Measurements from ENCODE around the gene NSD2.
"Not testable (repeated sequence)": the region's sequence is repeated elsewhere in the genome, so short reads cannot be mapped to it uniquely, and the experiment has no call there.

Gene NSD2

DNA sequence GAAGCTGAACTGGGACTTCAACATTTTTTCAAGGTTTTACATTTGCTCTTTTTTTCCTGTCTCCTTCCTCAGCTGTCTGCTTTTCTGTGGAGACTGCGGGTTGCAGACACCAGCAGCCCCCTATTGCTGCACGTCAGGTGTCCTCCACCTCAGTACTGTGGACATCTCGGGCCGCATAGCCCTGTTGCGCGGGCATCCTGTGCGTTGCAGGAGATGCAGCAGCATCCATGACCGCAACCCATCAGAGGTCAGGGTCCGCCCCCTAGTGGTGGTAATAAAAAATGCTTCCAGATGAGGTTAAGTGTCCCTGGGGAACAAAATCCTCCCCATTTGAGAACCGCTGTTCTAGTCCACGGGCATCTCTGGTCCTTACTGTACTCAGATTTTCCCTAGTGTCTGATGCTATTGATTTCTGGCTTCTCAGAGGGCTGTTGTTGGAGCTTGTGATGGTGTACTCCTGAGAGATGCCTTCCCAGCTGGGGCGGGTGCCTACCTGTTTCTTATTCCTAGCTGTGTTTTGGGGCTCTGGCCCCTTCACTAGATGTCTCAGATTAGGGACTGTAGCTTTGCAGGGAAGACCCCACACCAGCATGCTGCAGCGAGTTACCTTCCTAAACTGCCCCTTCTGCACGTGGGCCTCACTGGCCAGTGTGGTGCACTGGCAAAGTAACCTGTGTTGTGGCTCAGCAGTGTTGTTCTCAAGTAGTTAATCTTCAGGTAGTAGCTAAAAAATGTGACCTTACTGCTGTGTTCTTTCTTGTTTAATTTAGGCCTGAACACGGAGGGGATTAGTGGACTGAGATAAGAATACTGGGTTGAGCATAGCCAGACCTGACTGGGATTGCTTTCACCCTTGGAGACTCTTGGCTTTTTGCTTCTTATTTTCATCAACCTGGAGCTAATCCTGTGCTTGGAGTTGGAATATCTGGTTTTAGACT is 28.2 kb downstream of the NSD2 start:
- DNase-seq: peak in 1 of 2 experiments; percentile 44

DNA sequence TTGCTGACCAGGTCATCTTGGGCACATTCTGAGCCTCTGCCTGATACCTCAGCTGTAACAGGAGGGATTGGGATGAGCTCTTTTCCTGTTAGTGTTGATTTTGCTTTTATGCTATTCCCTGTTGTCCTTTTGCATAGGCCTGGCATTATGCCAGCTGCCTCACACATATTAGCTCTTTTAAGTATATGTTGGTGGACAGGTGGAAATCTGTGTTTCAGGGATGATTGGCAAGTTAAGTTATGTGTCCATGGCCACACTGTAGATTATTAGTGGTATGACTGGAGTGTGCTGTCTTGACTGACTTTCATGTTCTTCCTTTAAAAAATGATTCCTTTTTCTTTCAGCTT is 28.9 kb downstream of the NSD2 start:
- no peak for DNase-seq

DNA sequence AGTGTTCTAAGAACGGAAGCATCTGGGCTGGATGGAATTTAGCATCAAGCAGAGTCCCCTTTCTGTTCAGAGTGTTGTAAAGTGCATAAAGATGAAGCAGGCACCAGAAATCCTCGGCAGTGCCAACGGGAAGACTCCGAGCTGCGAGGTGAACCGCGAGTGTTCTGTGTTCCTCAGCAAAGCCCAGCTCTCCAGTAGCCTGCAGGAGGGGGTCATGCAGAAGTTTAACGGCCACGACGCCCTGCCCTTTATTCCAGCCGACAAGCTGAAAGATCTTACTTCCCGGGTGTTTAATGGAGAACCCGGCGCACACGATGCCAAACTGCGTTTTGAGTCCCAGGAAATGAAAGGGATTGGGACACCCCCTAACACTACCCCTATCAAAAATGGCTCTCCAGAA is 29.4 kb downstream of the NSD2 start:
- DNase-seq: no peak

DNA sequence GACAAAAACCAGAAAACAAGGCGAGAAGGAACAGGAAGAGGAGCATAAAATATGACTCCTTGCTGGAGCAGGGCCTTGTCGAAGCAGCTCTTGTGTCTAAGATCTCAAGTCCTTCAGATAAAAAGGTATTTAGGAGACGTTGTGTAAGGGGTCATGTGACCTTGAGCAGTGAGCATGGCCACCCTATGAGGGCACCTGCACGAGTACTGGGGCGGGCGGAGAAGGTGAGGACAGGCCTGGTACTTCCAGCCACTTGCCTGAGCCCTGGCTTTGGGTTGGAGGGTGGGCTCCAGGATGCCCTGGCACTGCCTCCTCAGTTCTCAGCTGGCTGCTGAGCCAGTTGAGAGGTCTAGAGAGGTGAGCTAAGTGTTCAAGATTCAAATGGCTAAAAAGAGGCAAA is 29.9 kb downstream of the NSD2 start:
- DNase-seq: no peak

DNA sequence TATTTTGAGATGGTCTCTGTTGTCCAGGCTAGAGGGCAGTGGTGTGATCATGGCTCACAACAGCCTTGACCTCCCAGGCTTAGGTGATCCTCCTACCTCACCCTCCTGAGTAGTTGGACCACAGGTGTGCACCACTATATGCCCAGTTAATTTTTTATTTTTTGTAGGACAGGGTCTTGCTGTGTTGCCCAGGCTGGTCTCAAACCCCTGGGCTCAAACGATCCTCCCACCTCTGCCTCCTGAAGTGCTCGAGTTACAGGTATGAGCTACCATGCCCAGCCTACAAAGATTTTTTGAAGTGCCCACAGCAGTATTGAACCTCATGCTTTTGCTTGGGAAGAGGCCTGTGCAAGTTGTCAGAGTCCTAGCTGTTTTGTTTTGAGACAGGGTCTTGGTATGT is 31.1 kb downstream of the NSD2 start:
- no peak for DNase-seq

DNA sequence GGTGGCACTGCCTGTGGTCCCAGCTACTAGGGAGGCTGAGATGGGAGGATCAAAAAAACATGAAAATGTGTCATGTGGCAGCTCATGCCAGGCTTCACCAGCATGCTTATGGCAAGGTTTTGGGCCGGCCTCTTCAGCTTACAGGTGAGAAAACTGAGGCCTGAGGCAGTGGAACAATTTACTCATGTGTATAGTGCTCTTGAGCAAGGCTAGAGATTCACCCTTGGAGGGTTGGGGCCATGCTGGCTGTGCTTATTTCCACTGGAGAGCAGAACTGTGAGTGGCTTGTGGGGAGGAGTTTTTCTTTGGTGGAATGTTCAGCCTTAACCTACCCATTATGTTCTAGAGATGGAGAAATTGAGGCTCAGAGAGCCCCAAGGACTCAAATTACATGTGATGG is 31.8 kb downstream of the NSD2 start:
- no peak for DNase-seq

DNA sequence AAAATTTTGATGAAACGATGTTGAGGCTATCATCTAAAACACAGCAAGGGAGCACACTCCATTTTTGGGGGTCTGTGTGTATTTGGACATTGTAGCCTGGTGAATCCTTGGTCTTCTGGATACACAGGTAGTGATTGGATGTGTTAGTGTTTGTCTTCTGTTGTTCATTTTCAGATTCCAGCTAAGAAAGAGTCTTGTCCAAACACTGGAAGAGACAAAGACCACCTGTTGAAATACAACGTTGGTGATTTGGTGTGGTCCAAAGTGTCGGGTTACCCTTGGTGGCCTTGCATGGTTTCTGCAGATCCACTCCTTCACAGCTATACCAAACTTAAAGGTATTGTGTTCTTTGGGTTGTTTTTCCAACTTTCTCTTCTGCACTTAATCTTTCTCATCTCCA is 32.8 kb downstream of the NSD2 start:
- DNase-seq: no peak

DNA sequence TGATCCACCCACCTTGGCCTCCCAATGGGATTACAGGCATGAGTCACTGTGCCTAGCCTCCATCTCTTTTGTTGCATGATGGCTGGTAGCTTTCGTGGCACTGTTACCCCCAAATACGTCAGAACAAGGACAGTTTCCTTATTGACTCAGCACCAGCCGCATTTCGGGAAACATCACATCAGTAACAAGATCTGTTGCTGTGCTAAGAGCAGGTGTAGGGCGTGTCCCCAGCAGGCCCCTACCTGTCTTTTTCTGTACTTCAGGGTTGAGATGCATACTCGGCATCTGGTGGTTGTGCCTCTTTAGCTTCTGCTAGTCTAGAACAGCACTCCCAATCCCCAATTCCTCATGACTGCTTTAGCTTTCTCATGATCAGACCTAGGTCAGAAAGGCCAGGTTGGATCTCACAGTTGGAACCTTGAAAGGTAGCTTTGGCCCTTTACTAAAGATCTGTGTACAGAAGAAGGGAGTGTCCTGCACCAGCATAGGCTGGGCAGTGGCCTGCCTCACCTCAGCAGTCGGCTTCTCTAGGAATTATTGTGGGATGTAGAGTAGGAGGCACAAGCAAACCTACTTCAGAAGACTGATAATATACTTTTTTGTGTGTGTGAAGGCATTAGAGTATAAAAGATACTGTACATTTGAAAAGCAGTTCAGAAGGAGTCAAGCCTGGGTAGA is 36.8 kb downstream of the NSD2 start:
- DNase-seq: no peak

DNA sequence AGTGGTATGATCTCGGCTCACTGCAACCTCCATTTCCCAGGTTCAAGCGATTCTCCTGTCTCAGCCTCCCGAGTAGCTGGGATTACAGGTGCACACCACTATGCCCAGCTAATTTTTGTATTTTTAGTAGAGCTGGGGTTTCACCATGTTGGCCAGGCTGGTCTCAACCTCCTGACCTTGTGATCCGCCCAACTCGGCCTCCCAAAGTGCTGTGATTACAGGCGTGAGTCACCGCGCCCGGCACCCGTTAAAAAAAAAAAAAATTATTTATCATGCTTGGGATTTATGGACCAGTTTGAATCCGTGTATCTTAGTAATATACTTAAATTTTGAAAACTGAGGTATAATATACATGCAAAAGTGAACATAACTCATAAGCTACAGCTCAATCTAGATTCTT is 38.5 kb downstream of the NSD2 start:
- not testable (repeated sequence) for DNase-seq

DNA sequence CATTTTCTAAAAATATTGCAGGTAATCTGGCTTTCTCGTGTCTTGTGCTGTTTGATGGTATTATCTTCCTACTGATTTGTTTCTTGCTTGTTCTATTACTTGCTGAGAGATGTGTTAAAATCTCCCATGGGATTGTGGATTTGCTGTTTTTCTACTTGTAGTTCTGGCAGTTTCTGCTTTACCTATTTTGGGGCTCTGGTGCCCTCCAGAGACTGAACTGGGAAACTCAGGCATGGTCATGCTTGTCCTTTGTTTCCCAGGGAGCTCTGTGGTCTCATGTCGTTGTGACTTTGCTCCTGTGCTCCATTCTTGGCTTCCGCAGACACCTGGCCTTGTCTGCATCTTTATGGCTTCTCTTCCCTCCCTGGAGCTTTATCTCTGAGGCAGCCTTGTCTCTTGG is 39.5 kb downstream of the NSD2 start:
- DNase-seq: no peak

DNA sequence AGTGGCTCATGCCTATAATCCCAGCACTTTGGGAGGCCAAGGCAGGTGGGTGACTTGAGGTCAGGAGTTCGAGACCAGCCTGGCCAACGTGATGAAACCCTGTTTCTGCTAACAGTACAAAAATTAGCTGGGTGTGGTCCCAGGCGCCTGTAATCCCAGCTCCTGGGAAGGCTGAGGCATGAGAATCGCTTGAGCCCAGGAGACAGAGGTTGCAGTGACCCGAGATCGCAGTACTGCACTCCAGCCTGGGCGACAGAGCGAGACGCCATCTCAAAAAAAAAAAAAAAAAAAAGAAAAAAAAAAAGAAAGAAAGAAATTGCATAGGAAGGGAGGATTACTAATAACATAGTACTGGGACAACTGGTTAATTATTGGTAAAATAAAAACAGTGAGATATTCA is 40.1 kb downstream of the NSD2 start:
- DNase-seq: not testable (repeated sequence)

DNA sequence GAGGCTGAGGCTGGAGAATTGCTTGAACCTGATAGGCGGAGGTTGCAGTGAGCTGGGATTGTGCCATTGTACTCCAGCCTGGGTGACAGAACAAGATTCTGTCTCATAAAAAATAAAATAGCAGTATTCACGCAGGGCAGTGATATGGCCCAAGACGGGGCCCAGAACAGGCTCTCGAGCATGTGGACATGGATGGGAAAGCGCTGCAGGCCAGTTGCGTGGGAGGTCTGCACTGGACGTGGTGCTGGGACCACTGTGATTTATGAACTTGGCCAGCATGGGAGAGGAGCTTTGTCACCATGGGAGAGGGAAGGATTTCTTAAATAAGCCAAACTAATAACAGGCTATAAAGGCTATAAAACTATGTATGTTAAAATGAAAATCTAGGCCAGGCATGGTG is 51.6 kb downstream of the NSD2 start:
- DNase-seq: no peak

DNA sequence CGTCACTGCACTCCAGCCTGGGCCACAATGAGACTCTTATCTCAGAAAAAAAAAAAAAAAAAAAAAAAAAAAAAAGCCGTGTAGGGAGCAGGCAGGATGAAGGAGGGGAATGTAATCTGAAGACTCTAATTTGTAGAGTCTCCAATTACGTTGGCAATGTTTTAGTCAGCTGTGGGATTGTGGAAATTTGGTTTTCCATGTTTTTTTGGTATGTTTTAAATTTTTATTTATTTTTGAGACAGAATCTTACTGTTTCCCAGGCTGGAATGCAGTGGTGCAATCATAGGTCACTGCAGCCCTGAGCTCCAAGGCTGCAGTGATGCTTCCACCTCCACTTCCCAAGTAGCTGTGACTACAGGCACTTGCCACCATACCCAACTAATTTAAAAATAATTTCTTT is 56.5 kb downstream of the NSD2 start:
- DNase-seq: no peak

DNA sequence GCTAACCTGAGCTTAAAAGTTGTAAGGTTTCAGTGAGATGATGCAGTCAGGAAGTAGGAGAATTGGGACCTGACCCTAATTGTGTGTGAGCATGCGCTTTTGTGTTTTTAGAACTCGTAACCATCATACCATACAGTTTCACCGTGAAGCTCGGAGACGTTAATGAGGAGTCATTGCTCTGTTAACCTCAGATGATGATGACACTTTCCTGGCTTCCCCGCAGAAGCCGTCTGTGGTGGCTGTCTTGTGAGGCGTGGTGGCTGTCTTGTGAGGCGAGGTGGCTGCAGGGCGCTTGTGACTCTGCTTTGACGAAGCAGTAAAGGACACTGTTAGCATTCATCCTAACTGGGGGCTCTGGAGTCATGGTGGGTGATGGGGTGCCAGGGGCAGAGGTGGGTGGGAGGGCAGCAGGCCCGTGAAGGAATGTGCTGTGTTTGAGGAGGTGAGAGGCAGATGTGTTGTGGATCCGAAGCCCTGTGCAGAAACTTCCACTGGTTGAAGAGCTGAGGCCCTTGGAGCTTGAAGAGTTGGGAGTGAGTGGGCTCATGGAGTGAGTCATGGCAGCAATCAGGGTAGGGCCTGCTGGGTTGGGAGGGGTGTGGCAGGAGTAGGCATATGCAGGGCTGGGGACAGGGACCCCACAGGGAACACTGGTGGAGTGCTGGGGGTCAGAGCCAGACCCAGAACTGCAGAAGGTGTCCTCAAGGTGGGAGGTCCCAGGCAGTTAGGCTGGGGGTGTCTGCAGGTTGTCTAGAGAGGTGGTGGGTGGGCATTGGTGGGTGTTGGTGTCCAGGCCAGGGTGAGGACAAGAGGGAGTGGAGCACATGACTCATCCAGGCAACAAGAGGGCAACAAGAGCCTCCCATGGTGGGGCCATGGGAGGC is 57.4 kb downstream of the NSD2 start:
- DNase-seq: no peak

DNA sequence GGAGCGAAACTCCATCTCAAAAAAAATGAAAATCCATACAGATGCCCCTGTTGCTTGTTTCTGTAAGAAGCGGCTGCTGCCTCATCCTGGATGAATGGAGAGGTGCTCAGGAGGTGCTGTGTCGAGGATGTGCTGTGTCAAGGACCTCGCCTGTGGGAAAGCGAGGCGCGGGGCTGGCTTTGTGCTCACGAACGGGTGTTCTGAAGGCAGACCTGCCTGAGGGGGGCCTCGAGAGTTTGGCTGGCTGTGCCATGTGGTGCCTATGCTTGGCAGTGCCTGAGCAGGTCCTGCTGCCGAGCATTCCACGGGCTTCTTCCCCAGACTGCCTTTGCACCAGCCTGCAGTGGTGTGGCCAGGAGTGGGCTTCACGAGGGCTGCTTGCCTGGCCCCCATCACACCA is 61.5 kb downstream of the NSD2 start:
- DNase-seq: no peak

DNA sequence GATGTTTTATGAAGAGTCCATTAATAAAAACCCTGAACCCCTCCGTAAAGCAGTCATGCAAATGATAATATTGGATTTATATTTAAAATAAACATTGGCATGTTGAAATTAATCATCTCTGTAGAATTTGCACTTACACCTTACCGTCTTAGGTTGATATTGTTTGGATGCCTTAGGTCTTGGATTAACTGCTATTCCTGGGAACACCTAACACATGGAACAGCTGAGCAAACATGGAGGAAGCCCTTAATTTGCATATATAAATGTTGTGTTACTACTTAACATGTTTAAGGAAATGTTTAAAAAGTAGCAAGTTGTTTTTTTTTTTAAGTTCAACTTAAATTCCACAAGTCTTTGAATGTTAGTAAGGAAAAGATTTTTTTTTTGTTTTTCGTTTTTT is 62.5 kb downstream of the NSD2 start:
- no peak for DNase-seq

DNA sequence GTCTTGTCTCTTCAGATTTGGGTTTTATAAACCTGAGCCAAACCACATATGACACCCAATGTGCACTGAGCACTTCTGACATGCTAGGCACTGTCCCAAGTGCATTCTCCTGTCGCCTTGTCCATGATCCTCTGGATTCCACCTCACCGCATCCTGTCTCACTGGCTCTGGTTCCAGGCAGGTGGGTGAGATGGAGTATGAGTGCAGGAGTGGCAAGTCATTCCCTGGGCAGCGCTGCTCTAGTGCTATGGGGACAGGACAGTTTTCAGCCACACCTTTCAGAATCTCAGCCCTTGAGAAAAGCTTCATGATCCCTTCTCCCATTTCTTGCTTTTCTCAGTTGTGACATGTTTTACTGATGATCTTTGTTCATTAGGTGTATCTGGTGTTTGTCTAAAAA is 66.4 kb downstream of the NSD2 start:
- no peak for DNase-seq

DNA sequence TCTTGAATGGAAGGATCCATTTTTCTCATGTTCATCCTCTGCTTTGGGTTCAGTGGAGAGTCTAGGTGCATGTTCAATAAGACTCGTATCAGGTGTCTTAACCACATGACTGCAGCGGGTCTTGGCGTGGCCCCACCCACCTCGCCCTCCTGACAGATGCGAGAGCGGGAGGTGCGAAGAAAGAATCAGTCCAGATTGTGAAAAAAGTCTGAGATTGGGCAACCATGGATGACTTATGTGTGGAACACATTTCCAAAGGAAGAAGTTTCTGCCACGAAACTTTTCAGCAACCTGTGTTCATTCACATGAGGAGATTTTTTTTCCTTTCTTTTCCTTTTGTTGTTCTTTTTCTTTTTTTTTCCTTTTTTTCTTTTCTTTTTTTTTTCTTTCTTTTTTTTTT is 66.8 kb downstream of the NSD2 start:
- no peak for DNase-seq

DNA sequence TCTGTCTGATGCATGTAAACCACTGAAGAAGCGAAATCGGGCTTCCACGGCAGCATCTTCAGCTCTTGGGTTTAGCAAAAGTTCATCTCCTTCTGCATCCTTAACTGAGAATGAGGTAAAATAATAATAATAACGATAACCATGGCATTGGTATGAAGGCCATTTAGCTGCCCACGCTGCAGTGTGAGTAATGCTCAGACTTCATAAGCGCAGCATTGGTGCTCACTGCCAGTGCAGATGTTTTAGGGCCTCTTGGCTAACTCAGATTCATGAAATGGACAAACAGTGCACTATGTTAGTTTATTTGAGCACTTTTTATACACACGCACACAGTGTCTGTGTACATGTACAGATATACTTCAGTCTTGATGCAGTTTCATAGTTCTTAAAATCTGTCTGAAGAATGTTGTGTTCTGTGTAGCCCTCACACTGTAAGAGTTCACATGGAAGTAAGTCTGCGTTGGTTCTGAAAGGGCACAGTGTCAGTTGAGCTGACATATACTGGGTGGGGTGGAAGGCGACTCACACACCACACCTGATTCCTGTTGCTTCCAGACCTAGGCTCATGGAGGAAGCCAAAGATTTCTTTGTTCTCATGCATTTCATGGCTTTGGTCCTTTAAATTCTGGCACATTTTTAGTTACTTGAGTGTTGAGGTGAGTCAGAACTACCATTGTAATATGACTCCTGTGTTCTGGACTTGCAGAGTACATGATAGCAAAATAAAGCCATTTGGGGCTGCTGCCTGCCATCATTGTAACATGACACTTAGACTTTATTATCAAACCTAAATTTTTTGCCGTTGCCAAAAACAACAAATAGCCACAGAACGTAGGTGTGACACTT is 68.7 kb downstream of the NSD2 start:
- DNase-seq: no peak

DNA sequence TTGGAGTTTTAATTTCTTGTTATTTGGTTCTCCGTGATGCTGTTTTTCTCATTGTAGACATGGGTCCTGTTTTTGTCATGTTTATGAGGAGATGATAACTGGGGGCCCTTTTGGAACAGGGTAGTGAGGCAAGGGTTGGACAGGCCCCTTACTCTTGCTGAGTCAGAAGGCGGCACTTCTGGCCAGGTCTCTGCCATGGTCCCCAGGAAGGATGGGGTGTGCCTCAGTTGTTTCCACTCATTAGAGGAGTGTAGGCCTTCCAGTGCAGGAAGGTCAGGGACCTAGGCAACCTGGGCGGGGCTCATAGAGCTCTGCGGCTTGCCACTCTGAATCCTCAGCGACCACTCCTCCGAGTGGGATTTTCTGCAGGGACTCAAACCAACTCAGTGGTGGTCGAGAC is 69.4 kb downstream of the NSD2 start:
- DNase-seq: no peak

DNA sequence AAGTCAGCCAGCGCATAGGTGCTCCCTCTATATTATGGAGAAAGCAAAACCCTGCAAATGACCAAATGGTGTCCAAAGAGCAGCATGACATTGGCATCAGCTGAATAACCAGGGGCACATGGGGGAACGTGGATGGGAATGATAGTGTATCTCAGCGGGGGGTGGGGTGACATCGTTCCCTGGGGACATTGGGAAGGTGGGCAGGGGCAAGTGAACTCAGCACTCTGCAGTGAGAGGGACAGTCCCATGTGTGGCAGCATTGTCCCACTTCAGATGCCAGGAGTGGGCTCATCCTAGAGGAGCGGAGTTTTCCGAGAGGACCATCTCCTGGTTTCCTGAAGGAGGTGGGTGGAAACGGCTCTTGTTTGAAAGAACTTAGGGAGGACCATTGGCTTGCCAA is 72.7 kb downstream of the NSD2 start:
- DNase-seq: no peak

DNA sequence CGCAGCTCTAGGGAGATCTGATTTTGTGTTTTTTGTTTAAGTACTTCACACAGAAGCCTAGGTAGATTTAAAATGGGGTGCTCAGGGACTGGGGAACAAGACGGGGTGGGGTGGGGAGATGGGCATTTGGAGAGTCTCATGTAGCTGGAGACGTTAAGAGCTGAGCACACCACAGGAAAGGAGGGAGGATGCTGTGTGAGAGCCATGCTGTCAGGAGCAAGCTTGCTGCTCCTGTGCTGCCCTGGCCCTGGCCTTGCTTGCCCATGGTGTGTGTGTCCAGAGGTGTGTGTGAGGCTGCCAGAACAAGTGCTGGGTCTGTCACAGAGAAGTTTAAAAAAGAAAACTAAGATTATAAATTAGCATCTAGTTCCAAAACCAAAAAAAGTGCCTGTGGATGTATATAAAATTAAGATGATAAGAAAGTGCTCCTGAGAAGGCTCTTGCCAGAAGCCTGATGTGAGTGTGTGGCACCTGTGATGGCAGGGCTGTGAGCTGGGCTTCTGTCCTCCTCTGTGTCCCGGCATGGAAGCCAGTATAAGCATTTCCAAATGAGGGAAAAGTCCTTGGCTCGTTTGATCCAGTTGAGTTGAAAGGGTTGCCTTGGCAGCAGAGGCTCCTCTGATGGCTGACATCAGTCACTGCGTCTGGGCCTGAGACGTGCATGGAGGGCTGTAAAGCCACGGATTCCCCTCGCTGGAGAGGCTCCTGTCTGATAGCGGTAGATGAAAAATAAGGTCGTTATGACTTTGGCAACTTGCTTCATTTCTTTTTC is 74.1 kb downstream of the NSD2 start:
- DNase-seq: no peak

Measured in cerebellar nuclear complex (tissue), 1 donor.